GM19324 (cell line): ENCODE data around the gene SLC25A4.
"Not testable (repeated sequence)": the region's sequence is repeated elsewhere in the genome, so short reads cannot be mapped to it uniquely, and the experiment has no call there.

Source experiments
- ATAC-seq: cut with Tn5 transposase; IDR thresholded peaks from one replicate; pipeline ENCODE4 v1.9.1; 2021; ENCODE audit warnings: mild to moderate bottlenecking, moderate library complexity; ENCODE audit not compliant: unreplicated experiment, low FRiP score

The SLC25A4 gene

DNA sequence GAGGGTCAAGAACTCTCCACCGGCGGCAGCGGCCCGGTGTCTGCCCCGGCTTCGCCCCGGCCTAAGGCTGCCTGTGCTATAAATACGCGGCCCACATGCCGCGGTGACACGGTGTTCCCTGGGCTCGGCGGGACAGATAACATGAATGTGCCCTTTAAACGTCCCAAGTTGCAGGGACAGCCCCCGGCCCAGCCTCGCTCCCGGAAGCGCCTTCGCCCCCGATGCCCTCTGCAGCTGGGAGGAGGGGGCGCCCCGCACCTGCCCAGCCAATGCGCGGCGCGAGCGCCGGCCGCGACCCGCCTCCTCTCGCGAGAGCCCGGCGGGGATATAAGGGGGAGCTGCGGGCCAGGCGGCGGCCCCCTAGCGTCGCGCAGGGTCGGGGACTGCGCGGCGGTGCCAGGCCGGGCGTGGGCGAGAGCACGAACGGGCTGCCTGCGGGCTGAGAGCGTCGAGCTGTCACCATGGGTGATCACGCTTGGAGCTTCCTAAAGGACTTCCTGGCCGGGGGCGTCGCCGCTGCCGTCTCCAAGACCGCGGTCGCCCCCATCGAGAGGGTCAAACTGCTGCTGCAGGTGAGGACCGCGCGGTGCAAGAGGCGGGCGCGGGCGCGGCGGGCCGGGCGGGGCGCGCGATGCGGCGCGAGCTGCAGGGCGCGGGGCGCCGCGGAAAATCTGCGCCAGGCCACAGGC is at the start of gene SLC25A4:
SLC25A4 (plus strand) TSS at position 355 of the 689 bp plus-strand sequence; CDS start at position 462, 107 bp downstream.
- peak; percentile 97 for ATAC-seq

GRCh38 chr4:185093603-185094002 is 49.5 kb upstream of the SLC25A4 start:
- ATAC-seq: no peak

DNA sequence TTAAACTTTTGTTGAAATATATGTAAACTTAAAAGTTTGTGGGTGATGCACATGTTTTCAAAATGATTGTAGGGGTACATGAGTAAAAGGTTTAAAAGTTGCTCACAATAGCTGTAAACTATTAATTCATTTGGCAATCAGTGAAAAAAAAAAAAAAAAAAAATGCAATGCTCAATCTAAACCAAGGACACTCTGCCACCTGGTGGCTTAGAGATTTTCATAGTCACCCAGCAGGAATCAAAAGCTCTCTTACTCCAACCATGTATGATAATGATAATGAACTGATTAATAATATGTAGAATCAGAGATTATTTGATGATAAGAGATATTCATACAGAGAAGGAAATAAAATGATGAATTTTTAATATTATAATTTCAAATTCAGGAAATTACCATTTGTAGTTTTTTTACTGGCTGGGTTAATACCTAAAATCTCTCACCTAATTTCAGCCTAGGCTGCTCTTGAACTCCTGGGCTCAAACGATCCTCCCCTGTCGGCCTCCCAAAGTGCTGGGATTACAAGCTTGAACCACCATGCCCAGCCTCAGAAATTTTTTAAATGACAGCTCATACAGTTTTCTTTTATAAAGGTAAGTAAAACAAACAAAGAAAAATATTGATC is 46.9 kb upstream of the SLC25A4 start:
- ATAC-seq: no peak

DNA sequence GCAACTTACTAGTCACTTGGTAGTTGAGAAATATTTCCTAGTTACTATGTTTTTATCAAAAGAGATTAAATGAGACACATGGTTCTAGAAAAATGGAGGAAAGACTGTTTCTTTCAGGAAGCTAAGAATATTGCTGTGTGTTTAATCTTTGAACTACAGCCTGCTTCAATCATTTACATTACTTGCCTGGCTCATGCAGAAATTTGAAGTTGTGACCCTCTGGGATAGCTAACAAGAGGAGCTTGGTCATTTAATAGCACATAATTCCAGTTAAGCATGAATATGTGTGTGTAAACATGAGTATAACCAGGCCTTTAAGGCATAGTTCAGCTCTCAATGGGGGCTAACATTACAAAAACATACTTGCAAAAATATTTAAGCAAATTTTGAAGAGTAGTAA is 44.6 kb upstream of the SLC25A4 start:
- no peak for ATAC-seq

GRCh38 chr4:185099024-185099682 is 43.9 kb upstream of the SLC25A4 start:
- ATAC-seq: no peak

DNA sequence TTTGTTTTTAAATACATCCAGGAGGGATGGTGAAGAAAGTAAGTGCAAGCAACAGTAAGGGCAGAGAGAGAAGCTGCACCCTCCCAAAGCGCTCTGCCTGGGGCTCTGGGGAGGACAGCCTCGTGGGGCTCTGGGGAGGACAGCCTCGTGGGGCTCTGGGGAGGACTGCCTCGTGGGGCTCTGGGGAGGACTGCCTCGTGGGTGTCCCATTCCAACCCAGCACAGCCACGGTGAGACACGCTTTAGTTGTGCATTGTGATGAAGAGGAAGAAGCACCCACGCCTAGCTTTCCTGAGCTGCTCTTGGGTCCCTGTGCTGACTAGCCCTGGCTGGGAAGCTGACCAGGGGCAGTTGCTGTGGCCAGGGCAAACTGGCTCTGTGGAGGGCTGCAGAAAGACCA is 43.1 kb upstream of the SLC25A4 start:
- ATAC-seq: no peak

GRCh38 chr4:185100423-185100822 is 42.6 kb upstream of the SLC25A4 start:
- ATAC-seq: no peak

GRCh38 chr4:185101354-185101890 is 41.6 kb upstream of the SLC25A4 start:
- ATAC-seq: no peak

GRCh38 chr4:185104733-185105132 is 38.3 kb upstream of the SLC25A4 start:
- no peak for ATAC-seq

DNA sequence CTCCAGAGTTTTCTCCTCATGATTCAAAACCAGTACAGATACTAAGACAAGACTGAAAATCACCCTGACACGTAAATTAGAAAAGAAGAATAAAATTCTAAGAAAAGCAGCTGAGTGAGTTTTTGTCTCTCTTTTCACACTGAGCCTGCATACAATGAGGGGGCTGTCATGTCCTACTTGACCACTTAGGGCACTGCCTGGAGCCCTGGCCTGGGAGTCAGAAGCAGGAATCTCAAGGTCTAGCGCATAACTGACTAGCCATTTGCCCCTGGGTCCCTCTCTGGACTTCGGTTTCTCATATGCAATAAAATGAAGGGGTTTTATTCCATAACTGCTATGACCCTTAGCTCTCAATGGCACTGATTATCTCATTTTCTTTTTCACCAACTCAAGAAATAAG is 36.7 kb upstream of the SLC25A4 start:
- ATAC-seq: no peak

- ATAC-seq: not testable (repeated sequence)
Observed at GRCh38 chr4:185107574-185107973, 35.5 kb upstream of the SLC25A4 start.

DNA sequence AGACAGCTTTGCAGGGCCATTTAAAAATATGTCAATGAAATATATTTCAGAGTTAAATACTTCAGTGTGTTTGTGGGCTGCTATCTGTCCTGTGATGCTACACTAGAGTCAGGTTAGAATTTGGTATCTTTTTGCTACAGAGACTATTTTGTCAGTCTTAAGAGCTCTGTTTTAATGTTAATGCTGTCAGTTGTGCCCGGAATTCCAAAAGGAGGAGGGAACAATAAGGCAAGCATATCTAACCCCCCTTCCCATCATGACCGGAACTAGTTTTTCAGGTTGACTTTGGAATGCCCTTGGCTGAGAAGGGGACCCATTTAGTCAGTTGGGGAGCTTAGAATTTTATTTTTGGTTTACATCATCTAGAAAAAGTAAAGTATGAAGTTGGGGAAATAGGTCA is 34.9 kb upstream of the SLC25A4 start:
- no peak for ATAC-seq

DNA sequence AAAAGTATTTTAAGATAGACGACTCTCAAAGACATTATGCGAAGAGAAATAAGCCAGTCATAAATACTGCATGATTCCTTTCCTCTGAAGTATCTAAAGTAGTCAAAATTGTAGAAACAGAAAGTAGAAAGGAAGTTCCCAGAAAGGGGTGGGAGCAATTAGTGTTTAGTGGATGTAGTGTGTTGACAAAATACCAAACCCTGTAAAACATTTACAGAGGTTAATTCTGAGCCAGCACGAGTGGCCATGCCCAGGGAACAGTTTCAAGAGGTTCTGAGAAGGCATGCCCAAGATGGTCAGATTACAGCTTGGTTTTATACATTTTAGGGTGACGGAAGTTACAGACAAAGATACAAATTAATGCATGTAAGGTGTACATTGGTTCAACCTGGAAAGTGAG is 34.4 kb upstream of the SLC25A4 start:
- ATAC-seq: no peak

DNA sequence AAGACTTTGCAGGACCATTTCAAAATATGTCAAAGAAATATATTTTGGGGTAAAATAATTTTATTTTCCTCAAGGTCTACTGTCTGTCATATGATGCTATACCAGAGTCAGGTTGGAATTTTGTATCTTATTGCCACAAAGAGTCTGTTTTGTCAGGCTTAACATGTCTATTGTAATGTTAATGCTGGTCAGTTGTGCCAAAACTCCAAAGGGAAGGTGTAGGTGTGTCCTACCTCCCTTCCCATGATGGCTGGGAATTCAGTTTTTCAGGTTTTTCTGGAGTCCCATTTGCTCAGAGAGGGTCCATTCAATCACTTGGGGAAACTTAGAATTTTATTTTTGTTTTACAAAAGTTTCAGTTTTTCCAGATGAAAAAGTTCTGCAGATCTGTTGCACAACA is 33.3 kb upstream of the SLC25A4 start:
- ATAC-seq: no peak

DNA sequence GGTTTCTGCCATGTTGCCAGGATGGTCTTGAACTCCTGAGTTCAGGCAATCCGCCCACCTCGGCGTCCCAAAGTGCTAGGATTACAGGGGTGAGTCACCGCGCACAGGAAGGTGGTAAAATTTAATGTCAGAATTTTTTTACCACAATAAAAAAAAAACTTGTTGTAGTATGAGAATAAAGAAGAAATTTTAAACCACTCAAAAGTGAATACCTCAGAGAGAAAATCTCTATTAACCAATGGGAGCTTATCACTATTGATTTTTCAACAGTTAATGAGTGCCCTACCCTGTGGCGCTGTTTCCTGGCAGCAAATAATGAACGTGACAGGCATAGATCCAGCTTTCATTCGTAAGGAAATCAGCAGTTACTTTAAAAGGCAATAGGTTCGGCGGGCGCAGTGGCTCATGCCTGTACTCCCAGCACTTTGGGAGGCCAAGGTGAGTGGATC is 32.7 kb upstream of the SLC25A4 start:
- no peak for ATAC-seq

DNA sequence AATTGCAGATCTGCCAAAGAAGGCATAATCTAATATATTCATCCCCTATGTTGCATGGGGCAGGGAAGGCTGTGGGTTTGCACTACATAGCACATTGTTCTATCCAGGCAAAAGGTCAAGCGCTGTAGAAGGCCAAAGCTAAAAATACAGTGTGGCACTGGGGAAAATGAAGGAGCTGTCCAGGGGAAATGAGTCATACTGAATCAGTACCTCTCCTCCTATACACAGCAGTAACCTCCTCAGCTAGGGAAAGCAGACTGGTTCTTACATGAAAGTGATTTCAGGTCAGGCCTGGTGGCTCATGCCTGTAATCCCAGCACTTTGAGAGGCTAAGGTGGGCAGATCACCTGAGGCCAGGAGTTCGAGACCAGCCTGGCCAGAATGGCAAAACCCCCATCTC is 31.0 kb upstream of the SLC25A4 start:
- no peak for ATAC-seq

GRCh38 chr4:185113340-185113739 is 29.7 kb upstream of the SLC25A4 start:
- ATAC-seq: no peak

DNA sequence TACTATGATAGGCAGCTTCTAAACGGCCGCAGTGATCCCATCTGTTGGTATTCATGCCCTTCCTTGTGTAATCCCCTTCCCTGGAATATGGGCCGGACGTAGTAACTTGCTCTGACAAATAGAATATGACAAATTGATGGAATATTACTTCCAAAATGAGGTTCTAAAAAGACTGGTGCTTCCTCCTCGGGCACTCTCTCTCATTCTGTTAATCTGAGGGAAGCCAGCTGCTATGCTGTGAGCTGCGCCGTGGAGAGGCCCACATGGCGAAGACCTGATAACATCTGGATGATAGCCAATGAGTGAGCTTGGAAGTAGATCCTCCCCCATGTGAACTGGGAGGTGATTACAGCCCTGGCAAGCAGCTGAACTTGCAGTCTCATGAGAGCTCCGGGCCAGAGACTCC is 27.2 kb upstream of the SLC25A4 start:
- no peak for ATAC-seq

DNA sequence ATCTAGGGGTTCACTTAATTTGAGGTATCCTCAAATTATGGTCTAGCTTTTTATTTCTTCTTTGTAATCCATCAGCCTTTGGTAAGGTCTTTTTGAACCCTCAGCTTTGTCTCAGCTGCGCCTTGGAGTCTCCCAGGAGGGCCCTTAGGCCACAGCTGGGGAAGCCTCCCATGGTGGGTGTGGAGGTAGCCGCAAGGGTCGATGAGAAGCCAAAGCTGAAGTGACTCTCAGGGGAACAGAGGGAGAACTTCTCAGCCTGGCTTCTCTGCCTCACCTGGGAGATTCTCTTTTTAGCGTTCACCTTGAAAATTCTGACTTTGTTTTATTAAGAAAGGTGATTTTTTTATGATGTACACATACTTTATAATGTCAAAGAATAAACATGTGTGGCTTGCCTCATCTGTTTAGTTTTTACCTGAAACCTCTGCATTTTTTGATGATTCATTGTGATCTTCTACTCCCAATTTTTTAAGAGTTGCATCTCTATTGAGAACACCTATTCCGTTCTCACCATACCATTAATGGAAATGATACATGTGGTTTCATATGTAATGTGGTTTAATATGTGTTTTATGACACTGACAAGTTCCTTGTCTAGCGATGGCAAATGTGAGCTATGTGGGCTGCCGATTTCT is 25.6 kb upstream of the SLC25A4 start:
- ATAC-seq: no peak

GRCh38 chr4:185118876-185119275 is 24.2 kb upstream of the SLC25A4 start:
- ATAC-seq: no peak

DNA sequence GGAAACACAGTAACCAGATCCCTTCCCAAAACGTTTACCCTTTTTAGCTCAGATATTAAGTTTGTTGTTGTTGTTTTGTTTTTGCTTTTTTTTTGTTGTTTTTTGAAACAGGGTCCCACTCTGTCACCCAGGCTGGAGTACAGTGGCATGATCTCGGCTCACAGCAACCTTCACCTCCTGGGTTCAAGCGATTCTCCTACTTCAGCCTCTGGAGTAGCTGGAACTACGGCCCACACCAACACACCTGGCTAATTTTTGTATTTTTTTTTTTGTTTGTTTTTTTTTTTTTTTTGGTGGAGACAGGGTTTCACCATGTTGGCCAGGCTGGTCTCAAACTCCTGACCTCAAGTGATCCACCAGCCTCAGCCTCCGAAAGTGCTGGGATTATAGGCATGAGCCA is 23.6 kb upstream of the SLC25A4 start:
- not testable (repeated sequence) for ATAC-seq
